HepG2 (cell line): Measurements from ENCODE around the gene SEMA4B. TPM values are rescaled to one million over a fixed set of nuclear protein-coding genes. Genes with fewer than 3 reads are reported as not detected.

Experiments
- NFIC ChIP-seq: IDR thresholded peaks from 2 replicates; pipeline ENCODE4 v1.6.1; 2012; ENCODE audit warnings: mild to moderate bottlenecking, low read length, inconsistent platforms
- NFKB2 ChIP-seq: sonication (generic); formaldehyde crosslinking; IDR thresholded peaks from 2 replicates; pipeline ENCODE4 v1.4.0; 2020; ENCODE audit warnings: missing genetic modification reagents, borderline replicate concordance
- NR2F6 ChIP-seq, 2 experiments: IDR thresholded peaks; 2 replicates each; pipeline ENCODE4 v1.6.1; 2016; ENCODE audit warnings: antibody characterized with exemption in 1 of 2, mild to moderate bottlenecking in 1 of 2
- ZBTB40 ChIP-seq, 2 experiments: fragments of 450-650 bp in 1 of 2; sonication (generic) in 1 of 2; formaldehyde crosslinking in 1 of 2; IDR thresholded peaks; 2 replicates each; pipeline versions ENCODE4 v1.6.1 to v1.8.0; 2016 to 2022; ENCODE audit warnings: antibody characterized with exemption in 1 of 2, mild to moderate bottlenecking in 1 of 2, missing genetic modification reagents in 1 of 2
- ZFY ChIP-seq: sonication (generic); formaldehyde crosslinking; IDR thresholded peaks from 2 replicates; pipeline ENCODE4 v1.4.0; 2020; ENCODE audit warnings: missing genetic modification reagents
- ZMYM4 ChIP-seq: sonication (generic); formaldehyde crosslinking; IDR thresholded peaks from 2 replicates; pipeline ENCODE4 v1.8.1; 2023; ENCODE audit warnings: mild to moderate bottlenecking, missing genetic modification reagents
- ZNF136 ChIP-seq: sonication (generic); formaldehyde crosslinking; IDR thresholded peaks from 2 replicates; pipeline ENCODE4 v1.8.1; 2022; ENCODE audit warnings: low read depth, mild to moderate bottlenecking, moderate library complexity, missing genetic modification reagents
- ZNF142 ChIP-seq: sonication (generic); formaldehyde crosslinking; IDR thresholded peaks from 2 replicates; pipeline ENCODE4 v1.4.0; 2020; ENCODE audit warnings: missing genetic modification reagents
- ZNF367 ChIP-seq: sonication (generic); formaldehyde crosslinking; IDR thresholded peaks from 2 replicates; pipeline ENCODE4 v1.4.0; 2020; ENCODE audit warnings: missing genetic modification reagents, borderline replicate concordance
- ZNF639 ChIP-seq: conservative IDR thresholded peaks from 2 replicates; pipeline ENCODE4 v1.6.1; 2018; ENCODE audit warnings: missing genetic modification reagents
- ZSCAN20 ChIP-seq: sonication (generic); formaldehyde crosslinking; IDR thresholded peaks from 2 replicates; pipeline ENCODE4 v1.4.0; 2020; ENCODE audit warnings: missing genetic modification reagents, mild to moderate bottlenecking, borderline replicate concordance
- polyA plus RNA-seq, 8 experiments: library from polyadenylated mRNA; depleted of rRNA in 3 of 8; stranded (reverse) in 7 of 8; unstranded in 1 of 8; fragments of >200 nt; fragmentation: Illumina TruSeq in 4 of 8; extraction: Trizol in 4 of 8; gene quantifications; 2 replicates each; pipeline versions ENCODE4 v1.2.1 to v1.2.3, GENCODE V29; 2011 to 2016; ENCODE audit warnings: low read depth in 4 of 8, missing spikeins in 1 of 8, mixed read lengths in 1 of 8; ENCODE audit not compliant: insufficient read depth in 1 of 8
- total RNA-seq, 5 experiments: library from RNA; depleted of rRNA; stranded (reverse); fragments of >200 nt; fragmentation: Illumina TruSeq; extraction: Trizol; gene quantifications; 2 replicates each; pipeline ENCODE4 v1.2.3, GENCODE V29; 2016; ENCODE audit warnings: low read depth in 1 of 5

SEMA4B gene
- total and polyA plus RNA-seq, 2 of the 13 experiments (the other 11 are each of a cell fraction or from before 2014, with no cell fraction given) = 2.1 to 17.0 TPM

GRCh38 chr15:90233387-90234095, 32.4 kb downstream of the SEMA4B start, which contains the start of gene CIB1 (continued):
- TF ChIP-seq ZNF639 (CRISPR knock-in tag) (0 out of 2 replicates have a peak, but pooled peaks have one; percentile 16), NFIC (no peak), ZFY (peak; percentile 77), ZMYM4 (CRISPR knock-in tag) (peak; percentile 19), ZNF136 (CRISPR knock-in tag) (peak; percentile 60; the same call in 1 of the 2 replicates), ZNF367 (CRISPR knock-in tag) (peak; percentile 54; the same call in 1 of the 2 replicates), NR2F6 (IDR thresholded peaks at IDR 0.05) (0 out of 2 replicates have a peak, but pooled peaks have one; percentile 54), NR2F6 (CRISPR knock-in tag; IDR thresholded peaks at IDR 0.05) (peak; percentile 84), ZSCAN20 (CRISPR knock-in tag) (0 out of 2 replicates have a peak, but pooled peaks have one; percentile 56), NFKB2 (no peak), ZNF142 (peak; percentile 43; the same call in 1 of the 2 replicates), ZBTB40 (IDR thresholded peaks at IDR 0.05) (no peak), ZBTB40 (CRISPR knock-in tag; IDR thresholded peaks at IDR 0.05) (peak; percentile 35; the same call in 1 of the 2 replicates)
